GM23248 (cell line): Measurements from ENCODE around the gene DNTTIP2.

Source experiments
- EZH2 ChIP-seq: fragments of 200-600 bp; sonication (generic); IDR thresholded peaks from 2 replicates; pipeline ENCODE4 v1.6.1; 2018; ENCODE audit warnings: antibody characterized with exemption, mild to moderate bottlenecking; ENCODE audit not compliant: insufficient read depth, poor library complexity, severe bottlenecking
- EZH2phosphoT487 ChIP-seq: fragments of 200-600 bp; sonication (generic); IDR thresholded peaks from 2 replicates; pipeline ENCODE4 v1.6.1; 2018; ENCODE audit warnings: antibody characterized with exemption, moderate library complexity, mild to moderate bottlenecking, low read depth; ENCODE audit not compliant: insufficient read depth

DNA sequence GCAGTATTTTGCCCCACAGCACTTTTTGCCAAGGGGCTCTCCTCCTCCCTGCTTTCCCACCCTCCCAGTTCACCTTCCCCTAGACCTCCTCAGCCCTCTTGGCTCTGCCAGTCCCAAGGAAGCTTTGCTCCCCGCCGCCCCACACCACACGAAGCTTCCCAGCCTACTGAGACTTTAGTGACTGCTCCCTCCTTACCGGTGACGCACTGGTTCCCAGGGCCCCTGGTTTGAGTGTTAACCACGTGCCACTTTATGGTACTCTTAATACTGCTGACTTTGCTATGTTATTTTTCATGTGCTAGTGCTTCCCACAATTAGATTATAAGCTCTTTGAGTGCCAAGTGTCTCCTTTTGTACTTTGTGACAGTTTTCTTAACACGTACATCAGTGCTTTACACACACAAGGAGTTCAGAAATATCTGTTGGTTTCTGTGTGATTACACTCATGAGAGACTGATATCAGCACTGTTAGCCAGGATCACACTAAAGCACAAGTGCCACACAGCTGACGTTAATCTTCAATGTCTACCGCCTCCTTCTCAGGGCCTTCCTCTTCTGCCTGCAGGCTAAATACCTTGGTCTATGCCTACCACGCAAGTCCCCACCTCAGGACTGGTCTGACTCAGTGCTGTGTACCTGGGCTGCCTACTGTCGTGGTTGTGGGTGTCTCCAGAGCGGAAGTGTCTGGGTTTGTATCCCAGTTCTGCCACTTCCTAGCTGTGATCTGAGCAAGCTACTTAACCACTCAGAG is 61.0 kb downstream of the DNTTIP2 start:
- TF ChIP-seq EZH2phosphoT487, result no peak
- TF ChIP-seq EZH2, result no peak
